Measurements from ENCODE around the gene EIF2AK2.
A peak's percentile ranks its signal among the peaks of the same experiment; 100 is the strongest.

EIF2AK2 gene

GRCh38 chr2:37168217-37168981 lies 11.6 kb upstream of the EIF2AK2 start:
- DNase-seq (ENCODE audit: low read depth), result no peak

GRCh38 chr2:37167636-37168180 lies 10.9 kb upstream of the EIF2AK2 start:
- no peak for DNase-seq (ENCODE audit: low read depth)

- no peak for DNase-seq (ENCODE audit: low read depth)
Measured at GRCh38 chr2:37164757-37165156, 8.0 kb upstream of the EIF2AK2 start.

GRCh38 chr2:37156071-37156856 lies 516 bp downstream of the EIF2AK2 start:
- peak; percentile 4 for DNase-seq (ENCODE audit: low read depth)

GRCh38 chr2:37154785-37155184 lies 2.0 kb downstream of the EIF2AK2 start:
- DNase-seq (ENCODE audit: low read depth), result no peak

- DNase-seq (ENCODE audit: low read depth), result no peak
Measured at GRCh38 chr2:37153224-37153623, 3.6 kb downstream of the EIF2AK2 start.

GRCh38 chr2:37149626-37150322 lies 7.0 kb downstream of the EIF2AK2 start:
- no peak for DNase-seq (ENCODE audit: low read depth)

- no peak for DNase-seq (ENCODE audit: low read depth)
Measured at GRCh38 chr2:37148325-37148724, 8.5 kb downstream of the EIF2AK2 start.

GRCh38 chr2:37146062-37146461 lies 10.7 kb downstream of the EIF2AK2 start:
- DNase-seq (ENCODE audit: low read depth), result no peak

GRCh38 chr2:37143974-37144373 lies 12.8 kb downstream of the EIF2AK2 start:
- DNase-seq (ENCODE audit: low read depth), result no peak

- DNase-seq (ENCODE audit: low read depth), result no peak
Measured at GRCh38 chr2:37142546-37142945, 14.2 kb downstream of the EIF2AK2 start.

- no peak for DNase-seq (ENCODE audit: low read depth)
Measured at GRCh38 chr2:37132914-37133313, 23.9 kb downstream of the EIF2AK2 start.

- DNase-seq (ENCODE audit: low read depth), result no peak
Measured at GRCh38 chr2:37125416-37125815, 31.4 kb downstream of the EIF2AK2 start.

GRCh38 chr2:37119157-37119556 lies 37.6 kb downstream of the EIF2AK2 start:
- DNase-seq (ENCODE audit: low read depth), result no peak

GRCh38 chr2:37117566-37117965 lies 39.2 kb downstream of the EIF2AK2 start:
- DNase-seq (ENCODE audit: low read depth), result no peak

- no peak for DNase-seq (ENCODE audit: low read depth)
Measured at GRCh38 chr2:37111958-37112357, 44.8 kb downstream of the EIF2AK2 start.

GRCh38 chr2:37110306-37111212 lies 46.2 kb downstream of the EIF2AK2 start:
- DNase-seq (ENCODE audit: low read depth), result no peak

GRCh38 chr2:37109523-37109922 lies 47.3 kb downstream of the EIF2AK2 start:
- DNase-seq (ENCODE audit: low read depth), result no peak

GRCh38 chr2:37105150-37105549 lies 51.6 kb downstream of the EIF2AK2 start:
- DNase-seq (ENCODE audit: low read depth), result no peak

GRCh38 chr2:37104178-37104577 lies 52.6 kb downstream of the EIF2AK2 start:
- DNase-seq (ENCODE audit: low read depth), result no peak

- no peak for DNase-seq (ENCODE audit: low read depth)
Measured at GRCh38 chr2:37102588-37102987, 54.2 kb downstream of the EIF2AK2 start.

Data from activated T-helper 1 cell treated with Interleukin-2 at 50 U/mL for 16 hours (primary cell).